GM12873 (cell line): ENCODE data around the gene DYNC1H1.

ENCODE experiments used
- TF ChIP-seq, protein P1 (sequence below): IDR thresholded peaks from 2 replicates; pipeline ENCODE4 v1.5.1; 2012; ENCODE audit warnings: low read depth, mild to moderate bottlenecking, moderate library complexity, low read length, control low read depth; ENCODE audit not compliant: insufficient read depth; ENCODE audit errors: missing control alignments

DYNC1H1 gene

DNA sequence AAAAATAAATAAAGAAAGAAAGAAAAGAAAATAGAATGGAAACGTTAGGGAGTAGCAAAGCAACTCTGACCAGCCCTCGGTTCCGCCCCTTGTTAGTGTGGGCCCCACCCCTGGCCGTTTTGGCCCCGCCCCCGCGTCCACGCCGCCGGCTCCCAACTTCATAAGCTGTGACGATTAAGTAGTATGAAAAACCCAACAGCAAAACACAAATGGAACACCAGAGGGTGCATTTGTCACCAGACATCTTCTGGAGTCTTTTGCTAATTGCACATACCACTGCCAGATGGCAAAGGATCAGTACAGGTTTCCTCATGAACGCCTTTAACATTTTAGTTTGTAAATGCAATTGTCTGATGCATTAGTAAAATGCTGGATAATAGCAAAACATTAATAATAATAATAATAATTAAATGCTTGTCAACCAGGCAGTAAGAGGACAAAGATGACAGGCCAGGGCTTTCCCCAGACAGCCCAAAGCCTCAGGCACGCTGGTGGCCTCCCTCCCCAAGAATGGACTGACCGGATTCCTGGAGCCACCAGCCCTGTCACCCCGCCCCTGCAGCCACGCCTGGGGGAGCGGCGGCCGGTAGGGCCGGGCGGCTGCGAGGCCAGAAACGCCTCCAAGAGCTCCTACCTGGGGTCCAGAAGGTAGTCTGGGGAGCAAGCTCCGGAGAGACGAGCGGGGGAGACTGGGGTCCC is 98.9 kb downstream of the DYNC1H1 start:
- TF ChIP-seq, protein P1, sequence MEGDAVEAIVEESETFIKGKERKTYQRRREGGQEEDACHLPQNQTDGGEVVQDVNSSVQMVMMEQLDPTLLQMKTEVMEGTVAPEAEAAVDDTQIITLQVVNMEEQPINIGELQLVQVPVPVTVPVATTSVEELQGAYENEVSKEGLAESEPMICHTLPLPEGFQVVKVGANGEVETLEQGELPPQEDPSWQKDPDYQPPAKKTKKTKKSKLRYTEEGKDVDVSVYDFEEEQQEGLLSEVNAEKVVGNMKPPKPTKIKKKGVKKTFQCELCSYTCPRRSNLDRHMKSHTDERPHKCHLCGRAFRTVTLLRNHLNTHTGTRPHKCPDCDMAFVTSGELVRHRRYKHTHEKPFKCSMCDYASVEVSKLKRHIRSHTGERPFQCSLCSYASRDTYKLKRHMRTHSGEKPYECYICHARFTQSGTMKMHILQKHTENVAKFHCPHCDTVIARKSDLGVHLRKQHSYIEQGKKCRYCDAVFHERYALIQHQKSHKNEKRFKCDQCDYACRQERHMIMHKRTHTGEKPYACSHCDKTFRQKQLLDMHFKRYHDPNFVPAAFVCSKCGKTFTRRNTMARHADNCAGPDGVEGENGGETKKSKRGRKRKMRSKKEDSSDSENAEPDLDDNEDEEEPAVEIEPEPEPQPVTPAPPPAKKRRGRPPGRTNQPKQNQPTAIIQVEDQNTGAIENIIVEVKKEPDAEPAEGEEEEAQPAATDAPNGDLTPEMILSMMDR = peak; percentile 38

DNA sequence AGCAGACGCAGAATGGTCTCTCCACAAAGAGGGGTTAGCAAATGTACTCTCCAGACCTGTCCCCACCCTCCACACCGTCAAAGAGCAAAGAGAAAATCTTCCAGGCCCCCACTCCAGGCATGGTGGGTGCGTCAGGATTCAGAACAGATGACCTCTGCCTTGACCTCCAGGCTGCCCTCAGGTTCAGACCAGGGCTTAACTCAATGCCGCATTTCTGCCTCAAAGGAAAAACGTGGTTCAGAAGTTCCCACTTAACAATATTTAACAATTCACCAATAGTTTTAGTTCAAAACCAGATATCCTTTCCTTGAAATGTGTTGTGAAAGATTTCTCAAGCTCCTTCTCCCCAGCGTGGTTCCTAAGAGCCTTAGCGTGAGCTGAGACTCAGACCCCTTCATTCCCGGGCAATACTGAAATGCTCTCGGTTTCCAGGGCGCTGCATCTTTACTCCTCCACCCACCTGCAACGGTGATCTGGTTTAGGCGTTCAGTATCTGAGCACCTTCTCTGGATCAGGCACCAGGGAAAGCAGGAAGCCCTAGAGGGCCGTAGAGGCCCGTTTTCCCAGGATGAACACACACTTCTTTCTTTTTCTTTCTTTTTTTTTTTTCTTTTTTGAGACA is 99.5 kb downstream of the DYNC1H1 start:
- TF ChIP-seq, protein P1 = no peak

- TF ChIP-seq, protein P1 = no peak
Observed at GRCh38 chr14:102066041-102066451, 101.7 kb downstream of the DYNC1H1 start.

GRCh38 chr14:102071283-102071998 is 107.1 kb downstream of the DYNC1H1 start:
- TF ChIP-seq, protein P1 = no peak

DNA sequence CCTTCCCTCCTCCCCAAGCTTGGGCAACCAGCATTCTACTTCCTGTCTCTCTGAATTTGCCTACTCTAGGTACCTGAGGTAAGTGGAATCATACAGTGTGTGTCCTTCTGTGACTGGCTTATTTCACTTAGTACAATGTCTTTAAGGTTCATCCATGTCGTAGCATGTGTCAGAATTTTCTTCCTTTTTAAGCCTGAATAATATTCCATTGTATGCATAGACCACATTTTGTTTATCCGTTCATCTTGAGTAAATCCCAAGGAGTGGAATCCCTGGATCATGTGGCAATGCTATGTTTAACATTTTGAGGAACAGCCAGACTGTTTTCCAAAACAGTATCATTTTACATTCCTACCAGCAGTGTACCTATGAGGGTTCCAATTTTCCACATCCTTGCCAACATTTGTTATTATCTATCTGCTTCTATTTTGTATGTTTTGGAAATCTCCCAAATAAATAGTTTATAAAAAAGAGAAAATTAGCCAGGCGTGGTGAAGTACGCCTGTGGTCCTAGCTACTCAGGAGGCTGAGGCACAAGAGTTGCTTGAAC is 110.1 kb downstream of the DYNC1H1 start:
- TF ChIP-seq, protein P1 = no peak

- TF ChIP-seq, protein P1 = no peak
Observed at GRCh38 chr14:102075155-102075554, 110.8 kb downstream of the DYNC1H1 start.

- TF ChIP-seq, protein P1 = no peak
Observed at GRCh38 chr14:102077382-102077709, 113.0 kb downstream of the DYNC1H1 start.
